D721Med (cell line): Measurements from ENCODE around the gene CYSRT1.

Experiments
- DNase-seq: peaks from one replicate; pipeline ENCODE4 v3.0.0; 2011; ENCODE audit warnings: low spot score; ENCODE audit not compliant: insufficient read length
- FAIRE-seq: peaks from 2 replicates; lab custom pipeline; 2011; peaks lifted over from hg19 to GRCh38; lab: Jason Lieb, UNC
- CTCF ChIP-seq: IDR thresholded peaks from 2 replicates; pipeline ENCODE4 v1.5.1; 2012; ENCODE audit warnings: mild to moderate bottlenecking, control low read depth; ENCODE audit not compliant: insufficient read depth; ENCODE audit errors: missing control alignments

Gene CYSRT1

GRCh38 chr9:137224830-137225694 is at the start of gene CYSRT1:
Gene CYSRT1 (plus strand): TSS chr9:137225174. CDS start chr9:137225622, 448 bp downstream.
- DNase-seq, result no peak
- FAIRE-seq, result no peak
- TF ChIP-seq CTCF, result no peak

DNA sequence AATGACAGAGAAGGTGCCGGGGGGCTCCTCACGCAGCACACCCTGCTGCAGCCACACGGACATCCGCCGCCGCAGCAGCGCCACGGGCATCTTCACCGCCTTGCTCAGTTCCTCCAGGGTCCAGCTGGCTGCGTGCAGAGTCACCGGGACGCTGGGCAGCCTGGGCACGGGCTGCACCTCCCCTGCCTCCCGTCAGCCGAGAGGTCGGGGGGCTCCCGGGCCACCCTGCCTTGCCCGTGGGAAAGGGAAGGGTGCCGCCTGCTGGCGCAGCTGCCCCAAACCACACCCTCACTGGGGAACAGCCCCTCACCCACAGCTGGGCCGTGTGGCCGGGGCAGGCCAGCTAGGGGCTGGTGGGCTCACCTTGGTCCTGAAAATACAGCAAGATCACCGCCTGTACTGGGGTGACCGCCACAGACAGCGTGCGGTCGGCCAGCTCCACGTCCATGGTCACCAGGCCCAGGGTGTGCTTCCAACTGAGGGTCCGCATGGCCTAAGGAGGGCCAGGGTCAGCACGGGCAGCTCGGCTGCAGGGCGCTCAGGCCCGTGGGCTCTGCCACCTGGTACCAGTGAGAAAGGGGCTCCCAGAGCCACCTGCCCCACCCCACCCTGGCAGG is 49.5 kb upstream of the CYSRT1 start:
- DNase-seq, result no peak
- FAIRE-seq, result no peak
- peak; percentile 29 for TF ChIP-seq CTCF

GRCh38 chr9:137176302-137177182 is 48.4 kb upstream of the CYSRT1 start:
- DNase-seq (no peak), FAIRE-seq (no peak)
- TF ChIP-seq CTCF, result peak; percentile 56

DNA sequence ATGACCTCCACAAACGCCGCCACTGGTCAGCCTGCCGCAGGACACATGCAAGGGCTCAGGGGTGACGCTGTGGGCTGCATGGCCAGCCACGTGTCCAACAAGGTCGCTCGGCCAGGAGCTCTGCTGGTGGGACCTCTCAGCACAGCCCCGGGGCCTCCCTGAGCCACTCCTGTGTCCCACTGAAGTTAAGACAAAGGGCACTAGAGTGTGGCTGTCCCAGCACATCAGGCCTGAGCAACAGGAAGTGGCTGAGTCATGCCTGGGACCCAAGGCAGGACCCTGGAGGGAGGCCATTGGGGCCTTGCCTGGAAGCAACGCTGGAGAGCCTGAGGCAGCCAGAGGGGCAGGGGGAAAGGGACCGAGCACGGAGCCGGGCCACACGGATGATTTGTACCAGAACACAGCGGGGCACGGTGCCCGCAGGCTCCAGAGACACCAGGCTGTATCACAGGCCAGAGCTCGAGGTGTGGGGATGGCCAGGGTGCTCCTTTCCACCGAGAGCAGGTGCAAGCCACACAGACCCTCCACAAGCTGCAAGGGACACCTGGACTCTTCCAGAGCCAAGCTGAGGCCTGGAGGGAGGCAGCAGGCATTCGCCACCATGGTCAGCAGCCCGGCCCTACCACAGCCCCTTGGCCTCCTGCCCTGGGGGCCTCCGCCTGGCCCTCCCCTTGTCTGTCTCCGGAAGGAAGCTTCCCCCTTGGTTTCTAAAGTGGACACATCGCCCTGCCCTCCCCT is 46.6 kb upstream of the CYSRT1 start:
- FAIRE-seq (no peak), DNase-seq (no peak)
- TF ChIP-seq CTCF, result no peak

GRCh38 chr9:137178939-137179630 is 45.9 kb upstream of the CYSRT1 start:
- FAIRE-seq, result no peak
- no peak for DNase-seq

More at GRCh38 chr9:137178939-137179630, 45.9 kb upstream of the CYSRT1 start:
- TF ChIP-seq CTCF, result no peak
